B cell (primary cell): ENCODE data around the gene CRACR2A. TPM values are rescaled to one million over a fixed set of nuclear protein-coding genes. Genes with fewer than 3 reads are reported as not detected.

ENCODE experiments used
- ATAC-seq: fragments of 200-7000 bp; cut with Tn5 transposase; one replicate; pipeline ENCODE4 v1.10.0; 2021; ENCODE audit warnings: low read depth, mild to moderate bottlenecking, moderate number of reproducible peaks, moderate library complexity
- CTCF ChIA-PET: fragments of 350-600 bp; sonication (Branson Sonifier 250); formaldehyde crosslinking; loops from one replicate; lab custom pipeline; 2021; ENCODE audit warnings: antibody characterized with exemption, inconsistent platforms; lab: Charles Lee
- POLR2A ChIA-PET: fragments of 350-600 bp; sonication (Branson Sonifier 250); formaldehyde crosslinking; loops from one replicate; lab custom pipeline; 2021; ENCODE audit warnings: antibody characterized with exemption; lab: Charles Lee
- DNase-seq: peaks from one replicate; pipeline ENCODE4 v3.0.0; 2013
- H2AFZ ChIP-seq: 2 replicates; pipeline ENCODE4 v1.6.1; 2012; ENCODE audit warnings: mild to moderate bottlenecking, low read depth, low read length; ENCODE audit not compliant: insufficient read depth, poor library complexity, severe bottlenecking
- H3K27ac ChIP-seq, 2 donors: 1 replicate in 1 of 2; 2 replicates in 1 of 2; pipeline ENCODE4 v1.5.1; 2012 to 2013; ENCODE audit warnings: low read length in 2 of 2, mild to moderate bottlenecking in 2 of 2, moderate library complexity in 1 of 2
- H3K27me3 ChIP-seq, 4 experiments: fragments of 200-600 bp in 1 of 4; sonication (generic) in 1 of 4; replicated peaks in 1 of 4; 1 replicate in 2 of 4; 2 replicates in 2 of 4; pipeline versions ENCODE4 v1.6.1 to v1.7.0; 2013 to 2016; ENCODE audit warnings: low read length in 3 of 4, mild to moderate bottlenecking in 2 of 4, mixed read lengths in 1 of 4, moderate library complexity in 1 of 4; ENCODE audit not compliant: insufficient read depth in 4 of 4, control insufficient read depth in 3 of 4; ENCODE audit errors: control extremely low read depth in 1 of 4
- H3K36me3 ChIP-seq, 2 experiments: replicated peaks in 1 of 2; 1 replicate in 1 of 2; 2 replicates in 1 of 2; pipeline versions ENCODE4 v1.6.1 to v1.7.1; 2013; ENCODE audit warnings: low read length in 1 of 2; ENCODE audit not compliant: insufficient read depth in 2 of 2, control insufficient read depth in 1 of 2; ENCODE audit errors: control extremely low read depth in 1 of 2, extremely low read depth in 1 of 2
- H3K4me1 ChIP-seq, 2 donors: fragments of 200-600 bp in 1 of 2; sonication (generic) in 1 of 2; 1 replicate in 1 of 2; 2 replicates in 1 of 2; pipeline versions ENCODE4 v1.5.1 to v1.6.1; 2013 to 2017; ENCODE audit warnings: low read length in 2 of 2; ENCODE audit not compliant: control insufficient read depth in 2 of 2, insufficient read depth in 2 of 2
- H3K4me2 ChIP-seq: replicated peaks from 2 replicates; pipeline ENCODE3; 2012; ENCODE audit warnings: mild to moderate bottlenecking, low read depth, low read length; ENCODE audit not compliant: poor library complexity, severe bottlenecking
- H3K4me3 ChIP-seq, 5 experiments: fragments of 200-600 bp in 1 of 5; sonication (generic) in 1 of 5; 1 replicate in 3 of 5; 2 replicates in 2 of 5; pipeline versions ENCODE4 v1.5.1 to v1.7.0; 2011 to 2016; ENCODE audit warnings: low read length in 4 of 5, mild to moderate bottlenecking in 4 of 5, low read depth in 2 of 5, control low read depth in 1 of 5, moderate library complexity in 1 of 5; ENCODE audit not compliant: insufficient read depth in 1 of 5; ENCODE audit errors: control extremely low read depth in 1 of 5, extremely low read depth in 1 of 5
- H3K79me2 ChIP-seq: fragments of 200-600 bp; sonication (generic); one replicate; pipeline ENCODE4 v1.6.0; 2016; ENCODE audit warnings: low read length; ENCODE audit not compliant: control insufficient read depth, insufficient read depth
- H3K9ac ChIP-seq: fragments of 200-600 bp; sonication (generic); 2 replicates; pipeline ENCODE4 v1.6.1; 2017; ENCODE audit warnings: mild to moderate bottlenecking, low read length, moderate library complexity
- H3K9me3 ChIP-seq, 3 donors: one replicate each; pipeline versions ENCODE4 v1.6.1 to v1.7.1; 2013; ENCODE audit warnings: low read length in 2 of 3; ENCODE audit not compliant: control insufficient read depth in 2 of 3, insufficient read depth in 1 of 3; ENCODE audit errors: control extremely low read depth in 1 of 3
- H4K20me1 ChIP-seq: 2 replicates; pipeline ENCODE4 v1.6.0; 2012; ENCODE audit warnings: mild to moderate bottlenecking, low read length; ENCODE audit not compliant: insufficient read depth, control insufficient read depth, poor library complexity, severe bottlenecking
- H3K27ac Mint-ChIP-seq: one replicate; pipeline ENCODE4 v1.8.0; 2021; ENCODE audit warnings: mixed read lengths
- H3K27me3 Mint-ChIP-seq: one replicate; pipeline ENCODE4 v1.8.0; 2021; ENCODE audit warnings: mixed read lengths
- H3K4me1 Mint-ChIP-seq: one replicate; pipeline ENCODE4 v1.8.0; 2021; ENCODE audit warnings: mixed read lengths
- H3K4me3 Mint-ChIP-seq: one replicate; pipeline ENCODE4 v1.8.0; 2021; ENCODE audit warnings: mixed read lengths
- H3K9me3 Mint-ChIP-seq: one replicate; pipeline ENCODE4 v1.8.0; 2022; ENCODE audit warnings: mixed read lengths; ENCODE audit not compliant: insufficient read depth
- CTCF ChIP-seq: fragments of 200-600 bp; IDR thresholded peaks from one replicate; pipeline ENCODE4 v1.8.0; 2022; ENCODE audit warnings: antibody characterized with exemption, mild to moderate bottlenecking
- EZH2 ChIP-seq: IDR thresholded peaks from 2 replicates; pipeline ENCODE4 v1.6.1; 2012; ENCODE audit warnings: borderline replicate concordance, low read depth, mild to moderate bottlenecking, moderate library complexity, low read length; ENCODE audit not compliant: insufficient read depth, poor library complexity, severe bottlenecking
- WGBS: methylation state at CpG from one replicate; pipeline ENCODE4 v1.1.5; 2013; ENCODE audit warnings: missing lambda C conversion rate; ENCODE audit not compliant: insufficient coverage; 5-methylcytosine and 5-hydroxymethylcytosine counted together
- intact Hi-C: fragments of 100-400 bp; cut with micrococcal nuclease; formaldehyde crosslinking; loops from one replicate; pipeline ENCODE4 v1.10.0; 2022
- polyA plus RNA-seq: library from polyadenylated mRNA; depleted of rRNA; stranded (reverse); fragments of >200 nt; gene quantifications from 2 replicates; pipeline ENCODE4 v1.2.3, GENCODE V29; 2012
- total RNA-seq, 2 donors: library from RNA; stranded (reverse); fragments of 120-200 nt in 1 of 2; gene quantifications; 1 replicate in 1 of 2; 2 replicates in 1 of 2; pipeline versions ENCODE4 v1.2.3 to v1.2.4, GENCODE V29; 2013 to 2022

CRACR2A gene
- total and polyA plus RNA-seq, 2 donors (not counting 1 experiment from before 2014, with no cell fraction given) = 15.2 to 26.1 TPM

- ChIA-PET CTCF (interaction anchor here (1.1 kb wide), 1 partner anchor 124 kb away, joined by 4 read pairs; no protein-coding TSS in a partner anchor), POLR2A (no interaction called here)
- no peak for DNase-seq
- no peaks in the 10 kb centered on the region for H3K9me3 ChIP-seq
- Mint-ChIP-seq H3K4me1 (no peaks in the 10 kb centered on the region), H3K4me3 (no peak overlapping the region), H3K27ac (no peak overlapping the region), H3K9me3 (no peaks in the 10 kb centered on the region), H3K27me3 (no peaks in the 10 kb centered on the region)
- ATAC-seq = no peak
- H3K4me3 ChIP-seq = no peak overlapping the region
- no peaks in the 10 kb centered on the region for H4K20me1 ChIP-seq
- H3K27ac ChIP-seq = no peak overlapping the region
- H2AFZ ChIP-seq = no peak overlapping the region
- no peaks in the 10 kb centered on the region for H3K4me1 ChIP-seq
- H3K9ac ChIP-seq = no peak overlapping the region
- no peak for TF ChIP-seq EZH2
- 100% methylated on average over 1 of the region's 3 CpGs for WGBS
- peaks cover 7 to 51% of the 10 kb centered on the region in 2 experiments for H3K36me3 ChIP-seq
- intact Hi-C loops = no loop called here
- H3K4me2 ChIP-seq = no peak overlapping the region
- no peaks in the 10 kb centered on the region for H3K79me2 ChIP-seq
- no peaks in the 10 kb centered on the region for H3K27me3 ChIP-seq
Measured at GRCh38 chr12:3679831-3680230, 73.1 kb downstream of the CRACR2A start.

GRCh38 chr12:3677609-3678008 is 75.3 kb downstream of the CRACR2A start:
- Mint-ChIP-seq H3K9me3 (no peaks in the 10 kb centered on the region), H3K27me3 (no peaks in the 10 kb centered on the region), H3K27ac (no peak overlapping the region), H3K4me1 (no peaks in the 10 kb centered on the region), H3K4me3 (no peak overlapping the region)
- Histone ChIP-seq H3K4me3 (no peak overlapping the region), H3K4me2 (no peak overlapping the region), H3K36me3 (peaks cover 13 to 63% of the 10 kb centered on the region in 2 experiments), H2AFZ (no peak overlapping the region), H3K27me3 (no peaks in the 10 kb centered on the region), H3K9ac (no peak overlapping the region), H3K27ac (no peak overlapping the region), H3K4me1 (no peaks in the 10 kb centered on the region), H3K9me3 (no peaks in the 10 kb centered on the region), H4K20me1 (no peaks in the 10 kb centered on the region), H3K79me2 (no peaks in the 10 kb centered on the region)
- intact Hi-C loops = no loop called here
- ATAC-seq (no peak), DNase-seq (no peak)
- ChIA-PET CTCF (no interaction called here), POLR2A (no interaction called here)
- TF ChIP-seq CTCF (no peak), EZH2 (no peak)
- WGBS = 100% methylated on average over 5 of the region's 5 CpGs
